PFSK-1 (cell line): Measurements from ENCODE around the gene SEPTIN14.

Experiments used
- FOXP2 ChIP-seq: optimal IDR thresholded peaks from 2 replicates; pipeline ENCODE3; 2011; ENCODE audit warnings: borderline replicate concordance, control low read depth, inconsistent platforms; ENCODE audit not compliant: insufficient read depth; ENCODE audit errors: extremely low read length, extremely low read depth
- POLR2AphosphoS5 ChIP-seq: IDR thresholded peaks from 2 replicates; pipeline ENCODE4 v1.6.1; 2012; ENCODE audit warnings: low read depth, mild to moderate bottlenecking, control low read depth, low read length, moderate library complexity
- SIN3A ChIP-seq: IDR thresholded peaks from 2 replicates; pipeline ENCODE4 v1.6.1; 2012; ENCODE audit warnings: mild to moderate bottlenecking, low read length, moderate library complexity, borderline replicate concordance; ENCODE audit not compliant: insufficient read depth
- TAF1 ChIP-seq: IDR thresholded peaks from 2 replicates; pipeline ENCODE4 v1.6.1; 2012; ENCODE audit warnings: low read length, control low read depth, borderline replicate concordance; ENCODE audit not compliant: insufficient read depth
- TF ChIP-seq, protein P1 (sequence below), 2 experiments: IDR thresholded peaks; 2 replicates each; pipeline versions ENCODE4 v1.6.1 to v1.8.0; 2011 to 2012; ENCODE audit warnings: low read depth in 2 of 2, low read length in 2 of 2, control low read depth in 1 of 2, inconsistent platforms in 1 of 2, mild to moderate bottlenecking in 1 of 2, moderate library complexity in 1 of 2; ENCODE audit not compliant: insufficient read depth in 1 of 2

Gene SEPTIN14

DNA sequence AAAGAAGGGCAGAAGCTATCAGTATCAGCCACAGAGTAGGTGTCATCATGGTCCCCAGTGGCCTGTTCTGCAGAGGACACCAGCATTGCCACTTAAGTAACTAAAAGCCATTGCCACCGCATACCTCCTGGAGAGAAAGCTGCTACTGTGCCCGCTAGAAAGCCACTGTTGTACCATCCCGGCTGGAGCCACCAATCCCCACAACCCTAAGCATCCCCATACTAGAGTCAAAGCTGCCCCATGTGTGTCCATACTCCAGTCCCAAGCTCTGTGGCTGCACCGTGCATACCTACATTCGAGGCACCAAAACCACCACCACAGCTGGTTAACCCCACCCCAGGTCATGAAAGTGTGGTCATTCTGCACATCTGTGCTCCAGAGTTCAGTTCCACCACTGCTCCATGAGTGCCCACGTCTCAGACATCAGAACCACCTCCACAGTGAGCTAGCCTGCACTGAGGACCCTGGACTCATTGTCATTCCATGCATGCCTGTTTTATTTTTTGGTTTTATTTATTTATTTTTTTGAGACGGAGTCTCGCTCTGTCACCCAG, 9.5 kb upstream of the SEPTIN14 start:
- no peak for TF ChIP-seq FOXP2
- no peak for TF ChIP-seq SIN3A
- no peak for TF ChIP-seq TAF1
- no peak for TF ChIP-seq POLR2AphosphoS5
- TF ChIP-seq, protein P1, sequence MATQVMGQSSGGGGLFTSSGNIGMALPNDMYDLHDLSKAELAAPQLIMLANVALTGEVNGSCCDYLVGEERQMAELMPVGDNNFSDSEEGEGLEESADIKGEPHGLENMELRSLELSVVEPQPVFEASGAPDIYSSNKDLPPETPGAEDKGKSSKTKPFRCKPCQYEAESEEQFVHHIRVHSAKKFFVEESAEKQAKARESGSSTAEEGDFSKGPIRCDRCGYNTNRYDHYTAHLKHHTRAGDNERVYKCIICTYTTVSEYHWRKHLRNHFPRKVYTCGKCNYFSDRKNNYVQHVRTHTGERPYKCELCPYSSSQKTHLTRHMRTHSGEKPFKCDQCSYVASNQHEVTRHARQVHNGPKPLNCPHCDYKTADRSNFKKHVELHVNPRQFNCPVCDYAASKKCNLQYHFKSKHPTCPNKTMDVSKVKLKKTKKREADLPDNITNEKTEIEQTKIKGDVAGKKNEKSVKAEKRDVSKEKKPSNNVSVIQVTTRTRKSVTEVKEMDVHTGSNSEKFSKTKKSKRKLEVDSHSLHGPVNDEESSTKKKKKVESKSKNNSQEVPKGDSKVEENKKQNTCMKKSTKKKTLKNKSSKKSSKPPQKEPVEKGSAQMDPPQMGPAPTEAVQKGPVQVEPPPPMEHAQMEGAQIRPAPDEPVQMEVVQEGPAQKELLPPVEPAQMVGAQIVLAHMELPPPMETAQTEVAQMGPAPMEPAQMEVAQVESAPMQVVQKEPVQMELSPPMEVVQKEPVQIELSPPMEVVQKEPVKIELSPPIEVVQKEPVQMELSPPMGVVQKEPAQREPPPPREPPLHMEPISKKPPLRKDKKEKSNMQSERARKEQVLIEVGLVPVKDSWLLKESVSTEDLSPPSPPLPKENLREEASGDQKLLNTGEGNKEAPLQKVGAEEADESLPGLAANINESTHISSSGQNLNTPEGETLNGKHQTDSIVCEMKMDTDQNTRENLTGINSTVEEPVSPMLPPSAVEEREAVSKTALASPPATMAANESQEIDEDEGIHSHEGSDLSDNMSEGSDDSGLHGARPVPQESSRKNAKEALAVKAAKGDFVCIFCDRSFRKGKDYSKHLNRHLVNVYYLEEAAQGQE (IDR thresholded peaks at IDR 0.05; ENCODE audit: insufficient read depth in 1 of 2, low read depth in 2 of 2, low read length in 2 of 2), result no peak

DNA sequence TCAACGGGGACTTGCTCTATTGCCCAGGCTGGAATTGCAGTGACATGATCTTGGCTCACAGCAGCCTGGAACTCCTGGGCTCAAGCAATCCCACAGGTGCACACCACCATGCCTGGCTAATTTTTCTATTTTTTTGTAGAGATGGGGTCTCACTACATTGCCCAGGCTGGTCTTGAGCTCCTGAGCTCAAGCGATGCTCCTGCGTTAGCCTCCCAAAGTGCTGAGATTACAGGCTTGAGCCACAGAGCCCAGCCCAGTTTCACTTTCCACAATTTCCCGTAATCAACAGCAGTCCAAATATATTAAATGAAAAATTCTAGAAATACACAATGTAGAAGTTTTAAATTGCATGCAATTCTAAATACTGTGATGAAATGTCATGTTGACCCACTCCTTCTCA, 24.0 kb downstream of the SEPTIN14 start:
- TF ChIP-seq, protein P1 (IDR thresholded peaks at IDR 0.05; ENCODE audit: insufficient read depth in 1 of 2, low read depth in 2 of 2, low read length in 2 of 2), result no peak

DNA sequence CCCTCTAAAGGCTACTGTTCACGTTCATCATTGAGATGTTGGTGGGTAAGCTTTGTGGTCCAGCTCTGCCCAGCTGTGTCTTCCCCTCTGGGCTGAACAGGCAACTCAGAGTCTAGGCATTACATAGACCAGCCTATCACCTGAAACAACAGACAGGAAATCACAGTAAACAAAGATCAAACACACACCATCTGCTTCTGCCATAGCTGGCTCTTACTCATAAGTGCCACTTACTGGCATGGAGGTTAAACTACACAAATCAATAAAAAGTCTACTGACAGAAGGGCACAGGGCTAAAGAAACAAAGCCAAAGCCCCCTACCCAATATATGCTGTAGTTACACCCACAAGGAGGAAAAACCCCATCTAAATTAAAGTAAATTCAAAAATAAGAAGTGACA, 35.0 kb downstream of the SEPTIN14 start:
- TF ChIP-seq SIN3A, result no peak
- TF ChIP-seq, protein P1 (IDR thresholded peaks at IDR 0.05; ENCODE audit: insufficient read depth in 1 of 2, low read depth in 2 of 2, low read length in 2 of 2), result no peak
- TF ChIP-seq TAF1, result no peak
- TF ChIP-seq FOXP2, result no peak
- no peak for TF ChIP-seq POLR2AphosphoS5

DNA sequence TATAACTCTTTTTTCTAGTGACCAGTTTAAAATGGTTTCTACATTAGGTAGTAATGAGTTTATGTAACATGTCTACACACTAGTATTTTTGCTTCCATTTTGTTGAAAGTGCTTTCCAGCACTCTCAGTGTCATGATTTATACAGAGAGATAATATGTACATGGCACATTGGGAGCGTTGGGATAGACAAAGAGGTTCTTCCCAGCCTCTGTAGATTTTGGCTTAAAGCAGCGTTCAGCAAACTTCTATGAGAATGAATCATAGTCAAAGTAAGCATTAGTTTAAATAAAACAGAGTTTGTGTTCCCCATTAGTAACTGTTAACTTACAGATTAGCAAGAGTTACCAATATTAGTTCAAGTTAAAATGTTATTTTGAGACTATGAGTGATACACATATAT, 43.9 kb downstream of the SEPTIN14 start:
- TF ChIP-seq, protein P1 (IDR thresholded peaks at IDR 0.05; ENCODE audit: insufficient read depth in 1 of 2, low read depth in 2 of 2, low read length in 2 of 2), result no peak
- TF ChIP-seq TAF1 (no peak), FOXP2 (no peak), SIN3A (no peak)

DNA sequence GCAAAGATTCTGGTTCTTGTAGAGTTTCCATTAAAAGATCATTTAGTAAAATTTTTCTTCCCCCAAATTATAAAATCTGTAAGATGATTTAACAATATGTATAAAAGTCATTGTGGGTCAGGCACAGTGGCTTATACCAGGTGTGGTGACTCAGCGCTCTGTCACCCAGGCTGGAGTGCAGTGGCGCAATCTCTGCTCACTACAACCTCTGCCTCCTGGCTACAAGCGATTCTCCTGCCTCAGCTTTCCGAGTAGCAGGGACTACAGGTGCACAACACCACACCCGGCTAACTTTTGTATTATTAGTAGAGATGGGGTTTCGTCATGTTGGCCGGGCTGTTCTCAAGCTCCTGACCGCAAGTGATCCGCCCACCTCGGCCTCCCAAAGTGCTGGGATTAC, 68.0 kb downstream of the SEPTIN14 start:
- TF ChIP-seq TAF1 (no peak), SIN3A (no peak), FOXP2 (no peak), POLR2AphosphoS5 (no peak)
- TF ChIP-seq, protein P1 (IDR thresholded peaks at IDR 0.05; ENCODE audit: insufficient read depth in 1 of 2, low read depth in 2 of 2, low read length in 2 of 2), result no peak
